ENCODE results near the gene EXOC1.
A peak's percentile ranks its signal among the peaks of the same experiment; 100 is the strongest.

DNA sequence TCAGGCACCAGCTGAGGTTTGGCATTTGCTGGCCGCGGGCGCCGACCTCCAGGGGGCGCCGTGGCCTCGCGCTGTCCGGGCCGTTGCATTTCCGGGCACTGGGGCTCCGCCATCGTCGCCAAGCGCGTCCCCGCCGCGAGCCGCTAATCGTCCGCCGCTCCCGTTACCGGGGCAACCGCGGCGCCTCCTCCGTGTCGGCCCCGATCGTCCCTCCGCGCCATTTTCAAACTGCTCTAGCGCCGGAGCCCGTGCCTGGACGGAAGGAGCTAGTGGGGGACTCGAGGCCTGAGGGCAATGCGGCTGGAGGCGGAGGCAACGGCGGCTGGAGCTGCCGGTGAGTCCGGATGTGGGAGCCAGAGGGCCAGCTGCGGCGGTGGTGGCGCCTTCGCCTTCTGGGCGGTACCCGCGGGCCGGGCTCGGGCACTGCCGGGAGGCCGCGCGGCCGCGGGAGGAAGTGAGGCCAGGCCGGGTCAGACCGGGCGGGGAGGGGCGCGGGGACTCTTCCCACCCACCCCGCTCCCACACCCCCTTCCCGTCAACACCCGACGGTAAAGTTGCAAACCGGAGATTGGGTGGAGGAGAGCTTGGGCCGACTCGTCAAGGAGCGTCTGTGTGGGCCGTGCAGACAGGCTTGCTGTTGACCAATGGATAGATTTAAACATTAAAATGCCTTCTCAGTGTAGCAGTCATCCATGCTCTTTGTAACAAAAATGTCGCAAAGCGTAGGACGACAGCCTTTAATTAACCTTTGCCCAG is 95.5 kb downstream of the EXOC1 start, which contains the start of gene CEP135:
- TF ChIP-seq RAD21 (IDR thresholded peaks at IDR 0.05) = peak; percentile 81 to 89
- TF ChIP-seq, protein P1, sequence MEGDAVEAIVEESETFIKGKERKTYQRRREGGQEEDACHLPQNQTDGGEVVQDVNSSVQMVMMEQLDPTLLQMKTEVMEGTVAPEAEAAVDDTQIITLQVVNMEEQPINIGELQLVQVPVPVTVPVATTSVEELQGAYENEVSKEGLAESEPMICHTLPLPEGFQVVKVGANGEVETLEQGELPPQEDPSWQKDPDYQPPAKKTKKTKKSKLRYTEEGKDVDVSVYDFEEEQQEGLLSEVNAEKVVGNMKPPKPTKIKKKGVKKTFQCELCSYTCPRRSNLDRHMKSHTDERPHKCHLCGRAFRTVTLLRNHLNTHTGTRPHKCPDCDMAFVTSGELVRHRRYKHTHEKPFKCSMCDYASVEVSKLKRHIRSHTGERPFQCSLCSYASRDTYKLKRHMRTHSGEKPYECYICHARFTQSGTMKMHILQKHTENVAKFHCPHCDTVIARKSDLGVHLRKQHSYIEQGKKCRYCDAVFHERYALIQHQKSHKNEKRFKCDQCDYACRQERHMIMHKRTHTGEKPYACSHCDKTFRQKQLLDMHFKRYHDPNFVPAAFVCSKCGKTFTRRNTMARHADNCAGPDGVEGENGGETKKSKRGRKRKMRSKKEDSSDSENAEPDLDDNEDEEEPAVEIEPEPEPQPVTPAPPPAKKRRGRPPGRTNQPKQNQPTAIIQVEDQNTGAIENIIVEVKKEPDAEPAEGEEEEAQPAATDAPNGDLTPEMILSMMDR (IDR thresholded peaks at IDR 0.05; ENCODE audit: low read depth, low read length, missing input control) = peak; percentile 94
- TF ChIP-seq, protein P2, sequence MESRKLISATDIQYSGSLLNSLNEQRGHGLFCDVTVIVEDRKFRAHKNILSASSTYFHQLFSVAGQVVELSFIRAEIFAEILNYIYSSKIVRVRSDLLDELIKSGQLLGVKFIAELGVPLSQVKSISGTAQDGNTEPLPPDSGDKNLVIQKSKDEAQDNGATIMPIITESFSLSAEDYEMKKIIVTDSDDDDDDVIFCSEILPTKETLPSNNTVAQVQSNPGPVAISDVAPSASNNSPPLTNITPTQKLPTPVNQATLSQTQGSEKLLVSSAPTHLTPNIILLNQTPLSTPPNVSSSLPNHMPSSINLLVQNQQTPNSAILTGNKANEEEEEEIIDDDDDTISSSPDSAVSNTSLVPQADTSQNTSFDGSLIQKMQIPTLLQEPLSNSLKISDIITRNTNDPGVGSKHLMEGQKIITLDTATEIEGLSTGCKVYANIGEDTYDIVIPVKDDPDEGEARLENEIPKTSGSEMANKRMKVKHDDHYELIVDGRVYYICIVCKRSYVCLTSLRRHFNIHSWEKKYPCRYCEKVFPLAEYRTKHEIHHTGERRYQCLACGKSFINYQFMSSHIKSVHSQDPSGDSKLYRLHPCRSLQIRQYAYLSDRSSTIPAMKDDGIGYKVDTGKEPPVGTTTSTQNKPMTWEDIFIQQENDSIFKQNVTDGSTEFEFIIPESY (IDR thresholded peaks at IDR 0.05) = no peak

Data from liver (tissue), 3 donors.